Activated B cell treated with CpG ODN at 0.5 μM for 24 hours (primary cell): ENCODE results near the gene DOCK3. TPM values are rescaled to one million over a fixed set of nuclear protein-coding genes. Genes with fewer than 3 reads are reported as not detected.

Experiments
- ATAC-seq: fragments of 200-7000 bp; cut with Tn5 transposase; one replicate; pipeline ENCODE4 v1.10.0; 2021; ENCODE audit warnings: low read depth, mild to moderate bottlenecking, moderate library complexity
- CTCF ChIA-PET: fragments of 350-600 bp; sonication (Branson Sonifier 250); formaldehyde crosslinking; loops from one replicate; lab custom pipeline; 2021; ENCODE audit warnings: antibody characterized with exemption; lab: Charles Lee
- POLR2A ChIA-PET: fragments of 350-600 bp; sonication (Branson Sonifier 250); formaldehyde crosslinking; loops from one replicate; lab custom pipeline; 2021; ENCODE audit warnings: antibody characterized with exemption; lab: Charles Lee
- DNase-seq: peaks from one replicate; pipeline ENCODE4 v3.0.0; 2022
- H3K27ac Mint-ChIP-seq: one replicate; pipeline ENCODE4 v1.8.0; 2020; ENCODE audit warnings: mixed read lengths
- H3K27me3 Mint-ChIP-seq: one replicate; pipeline ENCODE4 v1.8.0; 2021; ENCODE audit warnings: mixed read lengths
- H3K36me3 Mint-ChIP-seq: one replicate; pipeline ENCODE4 v1.8.0; 2021; ENCODE audit warnings: low read depth, mixed read lengths
- H3K4me1 Mint-ChIP-seq: one replicate; pipeline ENCODE4 v1.8.0; 2021; ENCODE audit warnings: mixed read lengths
- H3K4me3 Mint-ChIP-seq: one replicate; pipeline ENCODE4 v1.8.0; 2020; ENCODE audit warnings: mild to moderate bottlenecking, mixed read lengths
- H3K9me3 Mint-ChIP-seq: one replicate; pipeline ENCODE4 v1.8.0; 2020; ENCODE audit warnings: mixed read lengths
- CTCF ChIP-seq: fragments of 200-600 bp; IDR thresholded peaks from one replicate; pipeline ENCODE4 v1.8.0; 2022; ENCODE audit warnings: antibody characterized with exemption, mild to moderate bottlenecking
- intact Hi-C: fragments of 100-400 bp; cut with micrococcal nuclease; formaldehyde crosslinking; loops from one replicate; pipeline ENCODE4 v1.15.1; 2024
- total RNA-seq: library from RNA; stranded (reverse); gene quantifications from 2 replicates; pipeline ENCODE4 v1.2.3, GENCODE V29; 2022

DOCK3 gene
- total RNA-seq, 1 donor from 2014 or later, result 0.04 TPM

DNA sequence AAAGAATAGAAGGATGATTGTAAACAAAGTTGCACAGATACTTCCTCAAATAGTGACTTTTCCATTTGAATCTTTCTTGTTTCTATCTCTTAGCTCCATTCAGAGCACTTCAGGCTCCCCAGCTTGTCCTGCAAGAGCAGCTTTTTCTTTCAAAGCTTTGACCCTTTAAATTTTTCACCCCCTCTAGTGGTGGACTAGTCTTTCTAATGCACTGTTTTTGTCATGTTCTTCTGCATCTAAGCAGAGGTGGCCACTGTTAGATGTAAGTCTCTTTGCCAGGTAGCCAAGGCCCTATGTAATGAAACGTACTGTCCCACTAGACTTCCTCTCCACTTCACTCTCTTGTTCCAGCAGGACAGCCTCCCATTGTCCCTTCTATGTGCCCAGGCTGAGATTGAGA lies 636.3 kb downstream of the DOCK3 start:
- ATAC-seq (no peak), DNase-seq (no peak)
- no peak for TF ChIP-seq CTCF
- ChIA-PET POLR2A (no interaction called here), CTCF (interaction anchor here (0.7 to 2.8 kb wide), 7 partner anchors 8 to 740 kb away, joined by 3 to 23 read pairs (median 3); partner anchors contain the start of gene MAPKAPK3)
- Mint-ChIP-seq H3K27ac (no peak overlapping the region), H3K36me3 (no peaks in the 10 kb centered on the region), H3K27me3 (peaks cover 10% of the 10 kb centered on the region), H3K4me1 (no peaks in the 10 kb centered on the region), H3K4me3 (no peak overlapping the region), H3K9me3 (peaks cover 5% of the 10 kb centered on the region)
- intact Hi-C loops, result loop anchor here (1.0 to 2.0 kb wide), 2 partner anchors 340 to 695 kb away; no protein-coding TSS in a partner anchor

GRCh38 chr3:51328206-51328605 lies 653.5 kb downstream of the DOCK3 start:
- intact Hi-C loops, result no loop called here
- CTCF ChIA-PET, result no interaction called here
- TF ChIP-seq CTCF, result no peak
- H3K36me3 Mint-ChIP-seq, result no peaks in the 10 kb centered on the region
- H3K27me3 Mint-ChIP-seq, result peaks cover 4% of the 10 kb centered on the region
- POLR2A ChIA-PET, result no interaction called here
- no peak overlapping the region for H3K27ac Mint-ChIP-seq
- H3K9me3 Mint-ChIP-seq, result peaks cover 4% of the 10 kb centered on the region
- H3K4me1 Mint-ChIP-seq, result no peaks in the 10 kb centered on the region
- no peak for ATAC-seq
- no peak for DNase-seq
- H3K4me3 Mint-ChIP-seq, result no peak overlapping the region

- Mint-ChIP-seq H3K27ac (no peak overlapping the region), H3K4me3 (no peak overlapping the region), H3K36me3 (no peaks in the 10 kb centered on the region), H3K9me3 (no peaks in the 10 kb centered on the region), H3K4me1 (no peaks in the 10 kb centered on the region), H3K27me3 (no peaks in the 10 kb centered on the region)
- no peak for ATAC-seq
- DNase-seq, result no peak
- ChIA-PET POLR2A (no interaction called here), CTCF (no interaction called here)
- intact Hi-C loops, result no loop called here
- no peak for TF ChIP-seq CTCF
Observed at GRCh38 chr3:51330046-51330445, 655.3 kb downstream of the DOCK3 start.

- DNase-seq, result no peak
- ChIA-PET POLR2A (no interaction called here), CTCF (no interaction called here)
- Mint-ChIP-seq H3K4me1 (no peaks in the 10 kb centered on the region), H3K27ac (no peak overlapping the region), H3K4me3 (no peak overlapping the region), H3K36me3 (no peaks in the 10 kb centered on the region), H3K27me3 (no peaks in the 10 kb centered on the region), H3K9me3 (no peaks in the 10 kb centered on the region)
- ATAC-seq, result no peak
- intact Hi-C loops, result no loop called here
- TF ChIP-seq CTCF, result no peak
Observed at GRCh38 chr3:51332156-51332555, 657.4 kb downstream of the DOCK3 start.

DNA sequence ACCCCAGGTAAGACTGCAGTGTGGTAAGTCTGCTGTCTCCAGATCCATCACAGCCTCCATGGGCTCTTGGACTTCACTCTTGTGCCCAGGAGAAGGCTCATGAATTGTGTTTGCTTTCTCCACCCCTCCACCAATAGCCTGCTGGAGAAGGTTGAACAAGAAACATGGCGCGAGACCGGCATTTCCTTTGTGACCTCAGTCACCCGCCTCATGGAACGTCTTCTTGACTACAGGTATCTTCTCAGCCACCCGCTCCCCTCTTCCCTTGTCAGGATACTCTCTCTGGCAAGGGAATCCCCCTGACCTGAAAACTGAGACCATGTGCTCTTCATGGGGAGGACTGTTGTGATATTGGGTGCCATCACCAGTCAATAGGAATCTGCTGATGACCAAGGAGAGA lies 658.3 kb downstream of the DOCK3 start:
- intact Hi-C loops, result no loop called here
- Mint-ChIP-seq H3K27me3 (no peaks in the 10 kb centered on the region), H3K36me3 (no peaks in the 10 kb centered on the region), H3K4me1 (no peaks in the 10 kb centered on the region), H3K4me3 (no peak overlapping the region), H3K27ac (no peak overlapping the region), H3K9me3 (no peaks in the 10 kb centered on the region)
- no peak for TF ChIP-seq CTCF
- no peak for DNase-seq
- ChIA-PET CTCF (no interaction called here), POLR2A (no interaction called here)
- ATAC-seq, result no peak
